Suppressor macrophage (primary cell): ENCODE measurements around the gene CELSR3.

Experiments used
- DNase-seq, 4 experiments: peaks; one replicate each; pipeline ENCODE4 v3.0.0-alpha.2; 2020 to 2022

CELSR3 gene

DNA sequence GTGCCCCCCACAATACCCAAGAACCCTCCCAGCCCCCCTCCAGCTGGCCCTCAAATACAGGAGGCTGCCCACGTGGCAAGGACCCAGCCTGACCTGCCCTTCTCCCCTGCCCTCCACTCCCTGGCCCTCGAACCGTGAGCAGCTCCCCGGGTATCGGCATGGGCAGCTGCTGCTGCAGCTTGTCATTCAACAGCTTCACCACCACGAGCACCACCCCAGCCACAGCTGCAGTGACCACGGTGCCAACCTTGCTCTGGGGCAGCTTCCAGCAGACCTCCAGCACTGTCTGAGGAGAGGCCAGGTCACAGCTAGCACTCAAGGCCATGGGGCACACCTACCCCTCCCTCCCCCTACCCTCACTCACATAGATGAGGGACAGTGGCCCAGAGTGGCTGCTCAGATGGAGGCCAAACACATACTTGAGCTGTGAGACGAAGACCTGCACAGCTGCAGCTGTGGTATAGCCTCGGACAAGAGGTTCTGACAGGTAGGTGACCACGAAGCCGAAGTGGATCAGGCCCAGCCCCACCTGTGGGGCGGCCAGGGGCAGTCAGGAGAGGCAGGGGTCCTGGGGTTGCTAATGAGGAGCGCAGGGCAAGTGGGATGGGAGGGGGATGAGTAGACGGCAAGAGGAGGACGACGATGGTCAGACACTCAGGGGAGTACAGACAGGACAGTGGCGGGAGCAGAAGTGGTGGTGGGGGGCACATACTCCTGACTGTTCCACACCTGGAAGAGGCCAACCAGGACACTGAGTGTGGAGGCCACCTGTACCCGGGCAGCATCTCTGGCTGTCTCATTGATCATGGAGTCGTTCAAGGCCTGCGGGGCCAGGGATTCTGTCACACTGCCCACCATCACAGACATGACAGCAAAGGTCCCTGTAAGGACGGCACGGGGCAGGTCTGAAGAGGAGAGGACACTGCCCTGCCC is 30.9 kb downstream of the CELSR3 start:
- no peak for DNase-seq

DNA sequence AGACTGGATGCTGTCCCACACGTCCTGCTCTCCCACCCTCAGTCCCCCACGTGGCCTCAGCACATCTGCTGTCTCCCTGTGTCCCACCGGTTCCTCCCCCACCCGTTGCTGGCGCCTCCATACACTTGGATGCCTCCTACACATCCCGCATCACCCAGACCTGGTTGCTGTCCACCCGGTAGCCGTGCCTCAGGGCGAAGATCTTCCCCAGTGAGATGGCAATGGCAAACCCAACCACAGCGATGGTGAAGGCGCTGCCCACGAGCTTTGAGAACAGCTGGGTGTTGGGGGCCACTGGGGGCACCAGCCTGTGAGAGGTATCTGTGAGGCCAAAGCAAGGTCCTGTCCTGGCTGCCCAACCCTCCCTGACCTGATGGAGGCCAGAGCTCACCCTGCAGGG is 31.9 kb downstream of the CELSR3 start:
- no peak for DNase-seq

DNA sequence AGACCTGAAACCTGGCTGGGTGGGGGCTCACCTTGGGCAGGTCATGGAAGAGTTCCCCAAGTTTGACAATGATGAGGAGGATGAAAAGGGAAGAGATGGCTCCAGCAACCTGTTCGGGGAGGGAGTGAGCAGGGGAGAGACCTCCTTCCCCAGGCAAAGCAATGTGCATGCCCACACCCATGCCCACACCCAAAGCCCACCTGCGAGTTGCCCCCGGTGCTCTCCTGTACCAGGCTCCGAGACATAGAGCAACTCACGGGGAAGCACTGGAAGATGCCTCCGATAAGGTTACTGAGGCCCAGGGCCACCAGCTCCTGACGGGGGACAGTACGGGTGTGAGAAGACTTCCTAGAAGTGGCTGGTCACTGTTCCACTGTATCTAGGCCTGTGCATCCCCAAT is 32.3 kb downstream of the CELSR3 start:
- DNase-seq = no peak

DNA sequence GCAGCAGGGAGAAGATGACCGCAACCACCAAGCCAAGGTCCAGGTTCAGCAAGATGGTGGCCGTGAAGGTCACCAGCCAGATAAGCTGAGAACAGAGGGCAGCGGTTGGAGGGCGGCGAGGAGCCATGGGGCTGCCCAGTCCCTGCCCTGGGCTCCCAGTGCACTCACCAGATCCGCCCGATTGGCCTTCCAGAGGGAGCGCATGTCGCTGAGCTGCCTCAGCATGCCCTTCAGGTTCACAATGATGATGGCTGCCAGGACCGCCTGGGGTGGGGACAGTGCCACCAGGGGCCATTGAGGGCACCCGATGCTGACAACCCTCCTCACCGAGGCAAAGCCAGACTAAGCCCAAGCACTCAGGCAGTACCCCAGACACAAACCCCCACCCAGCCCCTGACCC is 32.8 kb downstream of the CELSR3 start:
- DNase-seq = no peak

DNA sequence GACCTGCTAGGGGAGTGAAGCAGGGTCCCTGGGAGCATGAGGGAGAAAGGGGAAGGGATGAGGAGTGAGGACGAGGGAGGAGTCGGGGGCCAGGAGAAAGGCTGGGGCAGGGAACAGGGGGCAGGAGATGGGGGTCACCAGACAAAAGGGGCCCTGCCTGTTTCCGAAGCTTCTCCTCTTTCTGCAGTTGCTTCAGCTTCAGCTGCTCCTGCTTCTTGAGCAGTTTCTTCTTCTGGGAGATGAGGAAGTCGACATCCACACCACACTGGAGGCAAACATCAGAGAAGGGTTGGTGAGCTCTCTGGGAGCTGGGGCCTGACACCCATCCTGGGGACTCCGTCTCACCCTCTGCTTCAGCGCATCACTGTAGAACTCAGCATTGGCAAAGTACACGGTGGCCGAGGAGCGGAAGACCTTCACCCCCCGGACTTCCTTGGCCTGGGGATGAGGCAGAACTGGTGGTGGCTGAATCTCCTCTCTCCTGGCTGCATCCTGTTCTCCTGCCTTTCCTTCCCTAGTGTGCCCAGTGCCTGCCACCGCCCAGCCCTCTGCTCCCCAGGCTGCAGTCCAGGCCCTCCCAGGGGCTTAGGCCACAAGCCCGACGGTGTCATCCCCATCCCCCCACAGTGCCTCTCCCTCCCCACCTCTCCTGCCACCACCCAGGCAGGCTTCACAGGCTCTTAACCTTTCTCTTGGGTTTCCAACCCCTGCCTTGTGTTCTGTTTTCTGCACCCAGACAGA is 34.2 kb downstream of the CELSR3 start:
- no peak for DNase-seq

- no peak for DNase-seq
These were observed 37.1 kb downstream of the CELSR3 start for GRCh38 chr3:48625600-48625999.

DNA sequence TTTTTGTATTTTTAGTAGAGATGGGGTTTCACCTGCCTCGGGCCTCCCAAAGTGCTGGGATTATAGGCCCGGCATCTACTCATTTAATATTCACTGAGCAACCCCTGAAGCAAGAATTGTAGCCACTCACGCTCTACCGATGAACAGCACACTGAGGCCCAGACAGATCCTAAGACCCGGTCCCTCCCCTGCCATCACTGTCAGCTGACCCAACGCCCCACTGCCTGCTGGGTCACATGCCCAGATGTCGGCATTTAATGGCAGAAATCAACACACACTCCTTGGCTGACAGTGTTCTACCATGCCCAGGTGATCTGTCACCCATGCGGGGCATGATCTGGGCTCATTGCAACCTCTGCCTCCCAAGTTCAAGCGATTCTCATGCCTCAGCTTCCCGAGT is 37.9 kb downstream of the CELSR3 start:
- DNase-seq = no peak

DNA sequence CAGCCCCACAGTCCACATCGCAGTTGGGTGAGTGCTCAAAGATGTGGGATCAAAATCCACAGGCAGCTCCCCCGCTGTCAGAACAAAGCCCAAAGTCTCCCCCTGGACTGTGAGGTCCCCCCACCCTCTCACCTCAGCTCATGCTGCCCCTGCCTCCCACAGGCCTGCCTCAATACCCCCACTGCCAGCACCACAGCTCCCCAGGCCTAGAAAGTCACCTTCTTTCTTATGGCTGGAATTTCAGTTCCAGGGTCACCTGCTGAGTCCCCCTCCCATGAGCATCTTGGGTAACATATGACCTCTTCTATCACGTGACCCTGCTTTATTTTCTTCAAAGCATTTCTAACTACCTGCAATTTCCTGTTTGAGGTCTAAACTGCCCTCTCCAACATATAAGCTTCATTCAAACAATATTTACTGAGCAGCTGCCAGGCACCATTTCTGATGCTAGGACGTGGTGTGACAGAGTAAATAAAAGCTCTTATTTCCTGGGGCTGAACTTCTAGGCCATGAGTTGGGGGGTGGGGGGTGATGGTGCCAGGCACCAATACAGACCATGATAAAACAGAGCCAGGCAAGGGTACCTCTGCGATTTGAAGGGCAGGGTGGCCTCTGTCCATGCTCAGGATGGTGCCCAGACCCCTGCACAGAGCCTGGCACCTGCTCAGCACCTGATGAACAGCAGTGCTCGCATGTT is 38.7 kb downstream of the CELSR3 start:
- DNase-seq = no peak

DNA sequence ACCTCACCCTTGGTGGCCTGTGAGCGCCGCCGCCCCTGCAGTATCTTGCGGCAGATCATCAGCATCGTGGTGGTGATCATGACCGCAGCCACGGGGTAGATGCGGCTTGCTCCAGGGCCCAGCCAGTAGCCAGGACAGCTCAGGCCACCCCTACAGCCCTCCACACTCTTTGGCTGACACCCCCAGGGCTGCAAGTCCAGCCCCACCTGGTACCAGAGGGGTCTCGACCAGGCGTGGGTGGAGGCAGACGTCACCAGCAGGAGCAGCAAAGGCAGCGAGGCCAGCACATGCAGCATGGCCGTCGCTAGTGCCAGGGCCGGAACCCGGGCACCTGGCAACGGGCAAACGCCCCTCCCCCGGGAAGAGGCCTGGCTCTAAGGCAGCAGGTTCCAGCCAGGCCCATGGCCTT is 41.2 kb downstream of the CELSR3 start, which contains the start of gene TMEM89:
TMEM89 (minus strand) TSS at position 309 of the 409 bp plus-strand sequence; CDS start at position 296, 13 bp downstream.
- no peak for DNase-seq

GRCh38 chr3:48619541-48620524 is 42.9 kb downstream of the CELSR3 start:
- DNase-seq = no peak

DNA sequence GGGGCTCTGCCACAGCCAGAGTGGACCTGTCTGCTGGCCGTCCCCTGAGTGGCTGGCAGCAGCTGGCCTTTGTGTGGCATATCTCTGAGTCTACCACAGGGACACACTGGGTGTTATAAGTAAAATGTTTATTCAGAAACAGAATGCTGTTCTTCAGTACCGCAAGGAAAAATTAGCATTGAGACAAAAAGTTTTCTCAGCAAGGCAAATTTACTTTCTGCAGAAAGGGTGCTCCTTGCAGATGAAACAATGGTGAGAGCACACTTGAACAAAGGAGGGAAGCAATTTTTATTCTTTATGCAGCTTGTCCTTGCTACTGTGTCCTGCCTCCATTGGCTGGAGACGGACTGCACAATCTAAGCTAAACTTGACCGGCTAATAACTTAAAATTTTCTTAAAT is 45.1 kb downstream of the CELSR3 start:
- peak in 1 of 4 experiments; percentile 18 for DNase-seq

DNA sequence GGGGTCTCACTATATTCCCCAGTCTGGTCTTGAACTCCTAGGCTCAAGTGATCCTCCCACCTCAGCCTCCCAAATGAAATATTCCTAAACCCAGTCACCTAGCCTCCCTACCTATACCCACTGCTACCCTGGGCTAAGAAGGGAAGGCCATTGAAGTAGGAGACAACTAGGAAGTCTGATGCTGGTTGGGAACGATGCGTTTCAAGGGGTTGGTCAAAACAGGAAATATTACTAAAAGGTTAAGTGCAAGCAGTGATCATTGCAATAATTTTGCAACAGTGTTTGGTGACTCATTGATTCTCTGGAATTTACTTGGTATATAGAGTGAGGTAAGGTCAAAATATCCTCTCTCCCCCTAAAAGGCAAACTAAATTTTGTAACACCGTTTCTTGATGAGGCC is 48.6 kb downstream of the CELSR3 start:
- peak; percentile 60 to 88 (median 73) for DNase-seq

DNA sequence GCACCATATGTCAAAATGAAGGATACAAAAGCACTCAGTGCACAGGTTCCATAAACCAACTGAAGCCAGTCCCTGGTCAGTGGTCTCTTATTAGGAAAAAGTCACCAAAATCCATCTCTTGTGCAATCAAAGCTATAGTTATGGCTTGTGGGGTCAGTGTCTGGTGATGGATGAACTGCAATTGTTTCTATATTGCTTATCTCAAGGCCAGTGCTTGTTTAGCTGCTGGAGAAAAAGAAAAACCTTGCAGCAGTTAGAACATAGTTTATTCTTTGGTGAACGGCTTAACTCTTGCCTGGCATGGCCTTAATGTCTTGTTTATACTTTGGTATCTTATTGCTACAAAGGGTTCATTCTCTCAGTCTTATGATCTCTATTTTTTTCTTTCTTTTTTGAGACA is 50.4 kb downstream of the CELSR3 start:
- no peak for DNase-seq

DNA sequence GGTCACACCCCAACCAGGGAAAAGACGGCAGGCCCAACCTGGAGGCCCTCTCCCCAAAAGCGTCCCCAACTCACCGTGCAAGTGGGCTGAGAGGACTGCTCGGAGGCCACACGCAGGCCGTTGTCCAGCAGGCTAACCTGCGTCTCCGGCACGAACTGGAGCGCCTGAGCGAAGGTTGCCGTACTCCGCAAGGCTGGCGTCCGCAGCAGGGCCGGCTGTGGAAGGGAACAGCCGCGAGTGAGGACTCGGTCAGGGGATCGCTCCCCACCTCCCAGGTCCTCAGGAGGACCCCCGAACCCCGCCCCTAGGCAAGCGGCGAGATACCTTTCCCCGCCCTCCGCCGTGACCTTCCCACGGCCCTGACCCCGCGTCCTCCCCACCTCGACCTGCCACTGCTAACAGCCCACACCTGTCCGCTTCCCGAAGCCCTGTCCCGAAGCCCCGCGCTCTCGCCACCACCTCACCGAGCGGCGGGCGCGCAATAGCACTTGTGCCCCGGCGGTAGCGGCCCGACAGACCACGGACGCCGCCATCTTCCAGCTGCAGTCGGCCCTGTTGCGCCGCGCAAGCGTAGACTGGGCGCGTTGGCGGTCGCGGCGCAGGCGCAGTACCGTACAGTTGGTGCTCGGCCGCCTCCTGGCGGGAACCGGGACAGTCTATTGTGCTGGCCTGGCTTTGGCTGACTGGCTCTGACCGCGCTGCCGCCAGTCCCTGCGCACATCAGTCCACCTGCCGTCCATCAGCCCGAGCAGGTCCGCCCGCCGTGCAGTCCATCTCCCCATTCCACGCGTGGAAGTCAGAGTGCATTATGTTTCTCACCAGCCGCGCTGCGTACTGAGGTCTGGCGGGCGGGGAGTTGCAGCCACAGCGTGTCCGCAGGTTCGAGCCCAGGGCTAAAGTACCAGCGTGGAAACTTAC is 53.3 kb downstream of the CELSR3 start, which contains the start of gene UQCRC1:
UQCRC1 (minus strand) TSS at position 559 of the 918 bp plus-strand sequence; CDS start at position 533, 26 bp downstream.
- peak; percentile 97 to 98 (median 98) for DNase-seq

- DNase-seq = peak; percentile 16 to 43 (median 36)
These were observed 55.2 kb downstream of the CELSR3 start for GRCh38 chr3:48607519-48607918.

- no peak for DNase-seq
These were observed 61.1 kb downstream of the CELSR3 start for GRCh38 chr3:48601622-48601994.

DNA sequence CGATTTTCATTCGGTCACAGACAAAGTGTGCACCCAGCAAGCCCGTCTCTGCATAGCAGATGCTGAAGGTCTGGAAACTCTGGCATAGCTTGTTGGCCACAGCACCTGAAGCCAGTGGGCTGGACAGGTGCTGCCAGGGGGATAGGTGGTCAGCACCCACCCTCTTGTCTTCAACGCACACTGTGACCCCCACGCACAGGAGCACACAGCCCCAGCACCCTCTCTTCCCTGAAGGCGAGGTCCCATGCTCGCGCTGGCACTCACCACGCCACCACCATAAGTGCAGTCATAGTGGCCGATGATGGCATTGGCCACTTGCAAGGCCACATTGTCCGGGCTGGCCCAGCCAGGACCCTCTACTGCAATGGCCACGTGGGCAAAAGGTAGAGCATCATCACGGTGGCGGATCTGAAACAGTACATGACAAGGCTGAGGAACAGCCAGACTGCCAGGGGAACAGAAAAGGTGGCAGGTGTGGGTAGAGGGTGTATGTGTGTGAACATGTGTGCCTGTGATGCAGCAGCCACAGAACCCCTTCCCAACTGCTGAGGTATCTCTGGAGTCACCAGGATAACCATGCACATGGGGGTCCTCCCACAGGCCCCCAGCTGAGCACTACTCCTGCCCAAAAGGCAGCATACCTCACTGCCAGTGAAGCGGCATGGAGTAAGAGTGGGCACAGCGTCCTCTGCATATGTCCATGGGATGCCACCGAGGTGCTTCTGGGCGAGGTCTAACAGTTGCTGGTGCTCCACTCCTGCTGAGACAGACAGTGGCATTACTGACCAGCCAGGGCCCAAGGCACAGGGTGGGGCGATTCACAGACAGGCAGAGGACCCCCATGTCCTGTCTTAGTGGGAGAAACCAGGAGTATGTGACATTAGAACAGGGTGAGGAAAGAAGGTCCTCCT is 61.7 kb downstream of the CELSR3 start:
- DNase-seq = no peak

GRCh38 chr3:48599509-48600285 is 63.0 kb downstream of the CELSR3 start:
- no peak for DNase-seq

- no peak for DNase-seq
These were observed 63.6 kb downstream of the CELSR3 start for GRCh38 chr3:48599077-48599501.
